SW 1271 (cell line): ENCODE data around the gene ZFP42.
A peak's percentile ranks its signal among the peaks of the same experiment; 100 is the strongest.
"Not testable (repeated sequence)": the region's sequence is repeated elsewhere in the genome, so short reads cannot be mapped to it uniquely, and the experiment has no call there.

Source experiments
- DNase-seq, 2 experiments: peaks; one replicate each; lab custom pipeline; 2025; lab: John Stamatoyannopoulos, UW

Gene ZFP42

DNA sequence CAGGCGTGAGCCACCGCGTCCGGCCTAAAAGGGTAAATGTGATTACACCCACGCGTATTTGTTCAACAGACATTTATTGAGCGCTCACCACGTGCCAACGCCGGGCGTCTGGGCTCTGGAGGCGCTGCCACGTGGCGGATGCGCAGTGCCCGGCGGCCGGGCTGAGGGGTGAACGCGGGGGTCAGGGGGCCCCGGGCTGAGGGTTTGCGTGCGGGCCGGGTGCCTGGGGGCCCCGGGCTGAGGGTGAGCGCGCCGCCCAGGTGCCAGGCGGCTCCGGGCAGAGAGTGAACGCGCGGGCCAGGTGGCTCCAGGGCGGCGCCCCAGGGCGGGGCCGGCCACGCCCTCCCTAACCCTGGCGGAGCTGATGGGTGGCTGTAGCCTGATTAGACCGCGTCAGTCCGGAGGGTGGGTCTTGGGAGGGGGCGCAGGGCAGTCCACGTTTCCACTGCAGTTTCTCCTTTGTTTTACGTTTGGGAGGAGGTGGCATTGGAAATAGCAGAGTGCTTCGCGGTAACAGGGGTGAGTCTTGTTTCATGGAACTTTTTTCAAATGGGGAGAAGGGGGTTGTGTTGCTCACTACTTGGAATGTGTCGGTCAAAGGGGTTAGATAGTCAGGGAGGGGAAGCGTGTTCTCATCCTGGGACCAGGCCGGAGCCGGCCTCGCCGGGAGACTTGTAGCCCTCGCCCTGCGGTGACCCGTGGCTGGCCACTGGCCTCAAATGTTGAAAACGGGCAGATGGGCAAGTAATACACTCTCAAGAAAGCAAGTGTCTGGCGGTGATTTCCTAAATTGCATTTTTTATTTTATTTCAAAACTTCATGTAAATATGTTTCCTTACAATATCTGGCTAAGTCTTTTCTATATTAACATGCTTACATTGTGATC is at the start of gene ZFP42:
TSS of gene ZFP42 (plus strand) at position 450 of the 886 bp plus-strand sequence. CDS start 7,037 bp downstream, outside the sequence.
- no peak for DNase-seq

DNA sequence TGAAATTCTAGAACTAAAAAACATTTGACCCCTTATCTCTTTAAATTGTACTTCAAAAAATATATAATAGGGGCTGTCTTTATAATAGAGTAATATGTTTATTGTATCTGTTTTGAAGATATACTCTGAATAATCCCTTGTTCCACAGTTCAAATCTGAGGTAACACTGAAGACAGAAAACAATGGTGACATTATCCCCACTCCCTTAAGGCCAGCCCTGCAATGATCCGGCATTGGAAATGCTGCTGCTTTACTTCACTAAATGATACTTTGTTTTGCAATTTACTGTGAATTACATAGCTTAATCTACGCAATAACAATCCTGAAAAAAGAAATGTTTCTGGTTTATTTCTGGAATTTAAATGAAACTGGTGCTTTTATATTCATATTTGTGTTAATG is 34.4 kb upstream of the ZFP42 start:
- no peak for DNase-seq

DNA sequence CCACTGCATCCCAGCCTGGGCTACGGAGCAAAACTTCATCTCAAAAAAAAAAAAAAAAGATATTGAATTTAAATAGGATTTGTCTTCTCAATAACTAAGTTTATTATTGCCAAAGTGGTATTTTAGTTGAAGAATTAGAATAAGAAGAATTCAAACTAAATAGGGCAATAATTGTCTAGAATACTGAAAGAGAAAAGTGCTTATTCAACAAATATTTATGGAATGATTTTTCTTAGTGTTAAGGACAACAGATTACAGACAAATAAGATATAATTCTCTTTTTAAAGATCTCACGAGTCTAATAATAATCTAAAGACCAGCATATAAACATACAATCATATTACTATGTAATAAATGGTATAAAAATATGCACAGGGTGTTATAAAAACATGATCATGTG is 33.6 kb upstream of the ZFP42 start:
- DNase-seq = no peak

DNA sequence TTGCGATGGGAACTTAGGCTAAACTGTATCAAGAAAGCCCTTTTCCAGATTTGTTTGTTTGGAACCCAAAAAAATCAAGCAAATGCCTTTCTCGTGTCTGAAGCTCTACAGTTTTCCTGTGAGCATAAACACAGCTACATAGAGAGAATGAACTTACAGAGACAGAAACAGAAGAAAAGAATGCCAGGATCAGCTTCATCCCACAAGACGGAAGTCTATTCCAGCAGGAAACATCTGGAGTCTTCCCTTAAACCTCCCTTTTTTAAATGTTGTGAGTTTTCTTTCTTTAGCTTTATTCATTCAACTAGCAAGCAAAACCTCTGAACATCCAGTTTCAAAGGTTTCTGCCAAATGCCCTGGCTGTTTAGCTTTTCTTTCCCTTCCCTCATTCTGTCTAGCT is 32.6 kb upstream of the ZFP42 start:
- no peak for DNase-seq

DNA sequence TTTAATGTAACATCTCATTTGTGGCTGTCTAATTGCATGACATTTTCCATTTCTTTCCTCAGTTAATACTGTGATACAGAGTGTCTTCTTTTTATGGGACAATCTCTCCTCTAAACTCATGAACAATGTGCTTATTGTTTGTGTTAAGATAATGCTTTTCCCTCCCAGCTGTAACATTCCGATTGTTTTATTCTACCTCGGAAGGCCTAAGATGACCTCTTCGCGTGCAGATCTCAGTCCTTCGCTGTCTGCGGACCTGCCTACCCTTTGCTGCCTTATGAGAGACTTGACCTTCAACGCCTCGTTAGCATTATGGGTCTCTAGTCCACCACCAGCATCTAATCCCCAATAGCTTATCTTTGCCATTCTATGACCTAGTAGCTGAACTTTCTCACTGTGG is 29.8 kb upstream of the ZFP42 start:
- DNase-seq = no peak

DNA sequence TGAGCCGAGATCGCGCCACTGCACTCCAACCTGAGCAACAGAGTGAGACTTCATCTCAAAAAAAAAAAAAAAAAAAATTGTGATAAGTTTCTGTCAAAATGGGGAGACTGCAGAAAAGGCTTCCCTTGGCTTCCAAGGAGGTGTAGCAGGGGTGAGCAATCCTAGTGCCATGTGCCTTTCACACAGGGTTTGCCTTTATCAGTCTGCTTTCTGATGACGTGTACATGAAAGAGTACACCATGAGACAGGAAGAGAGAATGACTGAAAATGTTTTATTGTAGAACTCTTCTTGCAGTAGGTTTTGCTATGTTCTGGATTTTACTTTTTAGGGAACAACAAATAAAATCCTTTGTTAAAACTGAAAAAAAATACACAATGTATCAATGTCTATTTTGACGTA is 23.4 kb upstream of the ZFP42 start:
- no peak for DNase-seq

DNA sequence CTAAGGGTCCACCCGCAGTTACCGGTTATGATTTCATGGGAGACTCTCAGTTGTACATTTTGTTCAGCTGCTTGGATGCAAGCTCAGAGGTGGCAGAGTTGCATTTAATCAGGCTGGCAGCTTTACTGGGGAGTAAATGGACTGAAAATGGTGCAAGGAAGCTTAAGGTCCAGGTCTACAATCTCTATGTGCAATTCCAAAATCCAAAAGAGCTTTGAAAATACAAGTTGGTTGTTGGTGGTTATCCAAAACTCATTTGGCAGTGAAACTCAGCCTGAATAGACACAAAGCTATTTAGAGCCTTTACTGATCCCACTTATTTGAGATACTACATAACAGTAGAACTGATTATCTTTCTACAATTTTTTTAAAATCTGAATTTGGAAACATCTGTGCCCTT is 11.8 kb upstream of the ZFP42 start:
- DNase-seq = no peak

DNA sequence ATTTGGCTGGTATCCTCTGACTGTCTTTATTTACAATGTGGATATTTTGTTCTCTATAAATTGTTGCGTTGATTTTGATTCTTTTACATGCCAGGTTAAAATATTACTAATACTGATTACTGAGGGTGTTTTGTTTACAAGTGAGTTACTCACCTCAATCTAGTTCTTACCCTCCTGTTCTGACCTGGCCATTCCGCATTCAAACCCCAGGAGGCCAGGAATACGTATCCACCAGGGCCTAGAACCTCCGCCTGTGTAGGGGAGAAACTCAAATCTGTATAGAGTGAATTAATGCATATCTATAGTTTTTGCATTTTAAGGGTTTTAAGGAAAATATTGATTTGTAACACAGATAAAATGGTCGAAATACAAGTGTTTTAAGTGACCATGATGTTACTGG is 2.6 kb upstream of the ZFP42 start:
- DNase-seq = no peak

DNA sequence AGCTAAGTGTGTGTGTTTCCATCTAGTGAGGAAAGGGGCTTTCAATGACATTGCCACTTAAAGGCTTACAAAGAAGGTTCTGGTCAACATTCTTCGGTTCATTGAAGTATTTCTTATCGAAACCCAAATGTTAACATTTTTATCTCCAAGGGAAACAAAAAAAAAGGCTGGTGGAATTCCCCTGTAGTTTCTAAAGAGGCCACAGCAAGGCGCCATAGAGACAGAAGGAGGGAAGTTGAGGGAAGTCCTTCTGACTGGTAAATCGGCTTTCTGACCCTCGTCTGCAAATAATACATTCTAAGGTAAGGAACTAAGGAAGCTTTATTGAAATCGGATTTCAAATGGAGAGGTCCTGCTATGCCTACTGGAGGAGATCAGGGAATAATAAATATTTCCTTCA is 1.7 kb upstream of the ZFP42 start:
- no peak for DNase-seq

DNA sequence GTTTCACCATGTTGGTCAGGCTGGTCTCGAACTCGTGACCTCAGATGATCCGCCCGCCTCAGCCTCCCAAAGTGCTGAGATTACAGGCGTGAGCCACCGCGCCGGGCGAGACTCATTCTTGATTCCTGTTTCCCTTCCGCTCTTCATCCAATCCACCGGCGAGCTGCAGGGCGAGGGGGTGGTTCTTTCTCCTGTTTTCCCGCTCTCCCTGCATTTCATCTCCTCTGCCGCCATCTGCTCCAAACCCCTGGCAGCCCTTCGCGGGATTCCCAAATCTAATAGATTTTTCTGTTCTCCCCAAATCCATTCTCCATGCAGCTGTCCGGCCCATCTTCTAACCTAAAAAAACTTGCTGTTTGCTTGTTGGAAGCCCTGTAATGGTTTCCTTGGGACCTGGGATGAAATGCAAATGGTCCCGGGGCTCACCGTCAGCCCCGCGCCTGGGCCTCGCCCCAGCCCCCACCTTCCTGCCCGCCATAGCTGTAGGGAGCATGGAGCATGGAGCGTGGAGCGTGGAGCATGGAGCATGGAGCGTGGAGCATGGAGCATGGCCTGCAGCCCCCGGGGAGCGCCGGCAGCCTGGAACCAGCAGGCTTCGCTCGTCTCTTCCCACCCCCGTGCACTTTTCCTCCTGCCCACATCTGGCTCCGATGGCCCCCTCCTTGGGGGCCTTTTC is 1.1 kb downstream of the ZFP42 start:
- DNase-seq = no peak

DNA sequence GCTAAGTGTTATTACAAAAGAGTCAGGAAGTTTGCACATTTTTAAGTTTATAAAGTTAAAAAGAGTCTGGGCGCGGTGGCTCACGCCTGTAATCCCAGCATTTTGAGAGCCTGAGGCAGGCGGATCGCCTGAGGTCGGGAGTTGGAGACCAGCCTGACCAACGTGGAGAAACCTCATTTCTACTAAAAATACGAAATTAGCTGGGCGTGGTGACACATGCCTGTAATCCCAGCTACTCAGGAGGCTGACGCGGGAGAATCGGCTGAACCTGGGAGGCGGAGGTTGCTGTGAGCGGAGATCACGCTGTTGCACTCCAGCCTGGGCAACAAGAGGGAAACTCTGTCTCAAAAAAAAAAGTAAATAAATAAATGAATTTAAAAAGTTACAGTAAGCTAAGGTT is 2.4 kb downstream of the ZFP42 start:
- DNase-seq = not testable (repeated sequence)

DNA sequence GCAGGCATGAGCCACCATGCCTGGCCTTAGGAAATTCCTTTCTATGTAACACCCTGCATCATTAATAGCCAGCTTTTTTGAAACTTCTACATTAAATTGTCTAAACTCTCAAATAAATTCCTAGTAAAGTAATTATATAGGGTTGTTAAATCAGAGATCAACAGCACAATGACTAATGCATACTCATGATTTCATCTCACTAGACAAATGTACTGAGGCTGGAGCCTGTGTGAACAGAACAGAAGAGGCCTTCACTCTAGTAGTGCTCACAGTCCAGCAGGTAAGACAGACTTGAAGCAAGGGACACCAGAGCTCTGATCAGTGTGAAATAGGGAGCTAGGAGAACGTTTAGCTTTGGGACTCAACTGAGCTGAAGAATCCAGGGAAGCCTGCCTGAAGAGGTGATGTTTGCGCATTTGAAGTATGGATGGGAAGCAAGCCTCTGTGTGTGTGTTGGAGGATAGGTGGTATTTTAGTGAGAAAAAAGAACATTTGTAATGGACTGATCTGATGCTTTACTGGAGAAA is 3.9 kb downstream of the ZFP42 start:
- no peak for DNase-seq

DNA sequence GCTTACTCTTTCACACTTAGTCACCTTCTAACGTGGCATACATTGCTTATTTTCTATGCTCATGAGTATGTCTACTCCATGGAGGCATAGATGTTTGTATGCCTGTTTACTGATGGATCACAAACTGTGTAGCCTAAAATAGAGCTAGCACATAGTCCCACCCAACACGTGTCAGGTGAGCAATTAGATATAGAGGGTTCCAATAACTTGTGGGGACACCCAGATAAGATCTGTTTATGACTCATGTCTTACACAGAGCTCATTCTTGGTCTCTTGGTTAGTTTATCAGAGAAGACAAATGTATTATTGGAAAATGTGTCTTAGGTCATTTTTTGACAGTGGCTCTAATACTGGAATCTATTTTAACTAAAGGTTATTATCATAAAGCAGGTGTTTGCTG is 6.8 kb downstream of the ZFP42 start:
- no peak for DNase-seq

DNA sequence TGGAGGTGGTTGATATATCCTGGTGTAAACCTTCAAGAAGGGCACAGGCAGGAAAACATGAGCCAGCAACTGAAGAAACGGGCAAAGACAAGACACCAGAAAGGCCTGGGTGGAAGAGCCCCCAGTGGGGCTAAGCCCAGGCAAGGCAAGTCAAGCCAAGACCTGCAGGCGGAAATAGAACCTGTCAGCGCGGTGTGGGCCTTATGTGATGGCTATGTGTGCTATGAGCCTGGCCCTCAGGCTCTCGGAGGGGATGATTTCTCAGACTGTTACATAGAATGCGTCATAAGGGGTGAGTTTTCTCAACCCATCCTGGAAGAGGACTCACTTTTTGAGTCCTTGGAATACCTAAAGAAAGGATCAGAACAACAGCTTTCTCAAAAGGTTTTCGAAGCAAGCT is 7.2 kb downstream of the ZFP42 start:
- DNase-seq = no peak

DNA sequence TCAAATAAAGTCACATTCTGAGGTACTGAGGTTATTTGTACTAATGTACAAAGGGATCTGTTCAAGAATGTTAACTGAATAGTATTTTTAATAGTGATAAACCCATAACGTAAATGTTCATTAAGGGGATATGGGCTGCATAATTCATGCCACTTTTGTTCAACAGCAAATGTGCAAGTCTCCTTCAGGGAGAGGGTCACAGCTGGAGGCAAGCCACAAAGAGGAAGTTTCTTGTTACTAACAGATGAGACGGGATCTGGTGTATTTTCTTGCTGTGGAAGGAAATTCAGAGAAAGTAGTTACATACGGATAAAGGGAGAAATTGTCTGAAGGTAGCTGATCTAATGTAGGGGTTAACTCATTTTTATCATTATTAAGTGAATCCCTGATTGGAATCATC is 10.0 kb downstream of the ZFP42 start:
- DNase-seq = no peak

DNA sequence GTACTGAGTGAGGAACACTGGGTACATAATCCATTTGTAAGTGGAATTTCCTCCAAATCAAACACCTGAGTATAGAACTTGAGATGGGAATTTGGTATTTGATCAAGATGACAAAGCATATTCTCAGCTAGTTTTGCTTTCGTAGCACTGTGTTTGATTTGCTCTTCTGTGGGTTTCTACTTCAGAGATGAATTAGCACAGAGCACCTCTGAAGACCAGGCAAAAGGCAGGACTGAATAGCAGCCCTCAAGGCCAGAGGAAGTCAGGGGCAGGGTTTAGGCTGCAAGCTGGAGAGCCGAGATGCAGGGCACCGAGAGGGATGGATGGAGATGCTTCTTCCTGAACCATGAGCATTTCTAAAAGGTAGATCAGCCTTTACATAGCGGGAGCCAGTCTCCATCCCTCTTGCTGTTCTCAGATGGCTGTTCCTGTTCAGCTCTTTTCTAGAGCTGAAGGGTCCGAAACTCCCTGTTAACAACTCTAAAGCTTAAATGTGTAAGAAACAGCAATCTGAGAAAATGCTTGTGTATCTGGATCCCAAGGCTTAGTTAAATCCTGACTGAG is 10.8 kb downstream of the ZFP42 start:
- DNase-seq = no peak

DNA sequence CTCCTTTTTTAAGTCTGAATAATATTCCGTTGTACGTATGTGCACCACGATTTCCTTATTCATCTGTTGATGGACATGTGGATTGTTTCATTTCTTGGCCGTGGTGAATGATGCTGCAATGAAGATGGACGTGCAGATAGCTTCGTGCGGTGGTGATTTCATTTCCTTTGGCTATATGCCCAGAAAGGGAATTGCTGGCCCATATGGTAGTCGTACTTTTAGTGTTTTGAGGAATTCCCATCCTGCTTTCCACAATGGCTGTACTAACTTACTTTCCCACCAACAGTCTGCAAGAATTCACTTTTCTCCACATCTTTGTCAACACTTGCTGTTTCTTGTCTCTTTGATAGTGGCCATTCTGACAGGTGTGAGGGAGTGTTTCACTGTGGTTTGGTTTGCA is 12.8 kb downstream of the ZFP42 start:
- peak in 1 of 2 experiments; percentile 0 for DNase-seq

DNA sequence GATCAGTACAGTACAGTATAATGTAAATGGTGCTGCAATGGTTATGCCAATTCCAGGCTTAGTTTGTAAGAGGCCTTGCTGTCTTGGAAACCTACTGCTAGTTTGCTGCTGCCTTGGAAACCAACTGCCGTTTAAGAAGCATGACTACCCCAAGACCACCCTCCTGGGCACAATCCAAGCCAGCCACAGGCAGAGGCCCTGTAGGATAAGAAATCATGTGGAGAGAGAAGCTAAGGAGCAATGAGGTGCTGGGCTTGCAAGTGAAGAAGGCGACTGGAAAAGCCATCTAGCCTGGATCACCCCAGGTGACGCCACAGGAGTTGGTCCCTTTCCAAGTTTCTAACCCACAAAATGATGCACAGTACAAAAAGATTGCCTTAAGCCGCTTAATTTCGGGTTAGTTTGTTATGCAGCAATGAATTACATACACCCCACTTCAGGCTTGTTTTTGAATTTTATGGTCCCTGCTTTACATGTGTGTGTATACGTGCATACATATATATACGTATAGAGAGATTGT is 16.9 kb downstream of the ZFP42 start:
- no peak for DNase-seq

DNA sequence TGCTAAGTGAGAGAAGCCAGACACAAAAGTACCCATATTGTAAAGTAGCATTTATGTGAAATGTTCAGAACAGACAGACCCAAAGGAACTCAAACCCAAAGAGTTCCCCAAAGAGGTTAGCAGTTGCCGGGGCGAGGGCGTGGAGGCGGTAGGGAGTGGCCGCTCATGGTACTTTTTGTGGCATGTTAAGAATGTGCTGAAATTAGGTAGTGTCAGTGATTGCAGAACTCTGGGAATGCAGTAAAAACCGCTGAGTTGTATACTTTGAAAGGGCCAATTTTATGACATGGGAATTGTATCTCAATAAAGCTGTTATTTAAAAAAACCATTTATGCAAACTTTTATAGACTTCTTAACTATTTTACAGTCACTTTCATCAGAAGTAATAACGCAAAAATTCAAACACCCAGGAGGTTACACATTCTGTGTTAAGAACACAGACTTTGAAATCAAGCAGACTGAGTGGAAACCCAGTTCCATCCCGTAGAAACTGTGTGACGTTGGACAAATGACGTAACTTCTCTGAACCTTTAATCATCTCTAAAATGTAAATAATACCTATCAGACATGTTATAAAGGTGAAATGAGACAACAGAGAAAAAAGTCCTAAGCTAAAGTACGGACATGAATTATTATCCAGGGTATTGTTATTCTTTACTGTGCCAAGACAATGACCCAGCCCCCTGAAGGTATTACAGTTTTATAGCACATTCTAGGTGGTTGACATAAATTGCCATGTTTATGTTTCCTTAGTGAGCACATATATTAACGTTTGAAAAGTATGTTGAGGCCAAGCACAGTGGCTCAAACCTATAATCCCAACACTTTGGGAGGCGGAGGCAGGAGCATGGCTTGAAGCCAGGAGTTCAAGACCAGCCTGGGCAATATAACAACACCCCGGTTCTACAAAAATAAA is 19.7 kb downstream of the ZFP42 start:
- DNase-seq = no peak

DNA sequence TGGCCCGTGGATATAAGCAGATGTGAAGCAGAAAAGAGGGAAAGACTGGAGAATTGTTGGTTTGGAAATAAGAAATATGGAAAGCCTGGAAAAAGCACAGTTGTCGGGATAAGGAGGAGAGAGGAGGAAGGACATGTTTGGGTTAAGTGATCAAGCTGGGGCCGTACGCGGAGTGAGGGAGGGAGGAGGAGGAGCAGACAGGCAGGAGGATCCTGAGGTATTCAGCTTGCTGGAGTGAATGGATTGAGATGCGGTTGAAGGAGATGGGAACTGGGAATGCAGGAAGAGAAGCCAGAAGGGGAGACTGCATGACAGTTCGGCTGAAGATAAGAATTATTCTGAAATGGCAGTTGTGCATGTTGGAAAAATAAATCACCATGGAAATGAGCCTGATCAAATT is 21.2 kb downstream of the ZFP42 start:
- no peak for DNase-seq

DNA sequence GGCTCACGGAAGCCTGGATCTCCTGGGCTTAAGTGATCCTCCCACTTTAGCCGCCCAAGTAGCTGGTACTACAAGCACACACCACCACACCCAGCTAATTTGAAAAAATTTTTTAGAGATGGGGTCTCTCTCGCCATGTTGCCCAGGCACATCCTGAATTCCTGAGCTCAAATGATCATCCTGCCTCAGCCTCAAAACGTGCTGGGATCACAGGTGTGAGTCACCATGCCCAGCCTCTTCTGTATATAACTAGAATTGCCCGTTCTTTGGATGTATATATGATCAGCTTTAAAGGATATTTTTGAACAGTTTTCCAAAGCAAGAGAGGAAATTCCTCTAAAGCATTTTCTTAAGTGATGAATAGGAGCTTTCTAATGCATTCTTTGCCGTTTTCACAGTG is 22.7 kb downstream of the ZFP42 start:
- DNase-seq = no peak
